Measurements from ENCODE around the gene PCNT. TPM values are rescaled to one million over a fixed set of nuclear protein-coding genes. Genes with fewer than 3 reads are reported as not detected.

The PCNT gene
- total RNA-seq, 4 donors from 2014 or later = 200 to 431 (median 290) TPM

- Histone ChIP-seq H3K4me3 (peak overlapping the region in 2 of 4 donors; percentile 11 to 16), H3K9me3 (no peaks in the 10 kb centered on the region), H3K4me1 (peaks cover 49 to 69% of the 10 kb centered on the region in 2 donors), H3K27me3 (no peaks in the 10 kb centered on the region), H3K27ac (peak overlapping the region; percentile 87 to 99 (median 96)), H3K36me3 (peaks cover 3 to 94% of the 10 kb centered on the region in 2 donors)
- in situ Hi-C loops (cut with MboI; ENCODE audit: low sequenced_read_pairs in 4 of 4) (no loop called here), intact Hi-C loops (cut with DNase I; ENCODE audit: low total_unique reads) (loop anchor here (1.0 kb wide), 1 partner anchor 17 kb away; no protein-coding TSS in a partner anchor)
- peak in 1 of 2 donors; percentile 50 for TF ChIP-seq POLR2A (IDR thresholded peaks at IDR 0.05)
- peak in 1 of 5 experiments; percentile 12 for TF ChIP-seq CTCF (IDR thresholded peaks at IDR 0.05 in 4 of 5, conservative IDR thresholded peaks at IDR 0.05 in 1 of 5)
- ATAC-seq (peak; percentile 63 to 72), DNase-seq (peak; percentile 67 to 89)
Measured at GRCh38 chr21:46357684-46358425, 33.9 kb downstream of the PCNT start.

- DNase-seq (no peak), ATAC-seq (no peak)
- Histone ChIP-seq H3K27ac (peak overlapping the region; percentile 87 to 99 (median 96)), H3K9me3 (no peaks in the 10 kb centered on the region), H3K36me3 (peaks cover 0 to 91% of the 10 kb centered on the region in 2 donors), H3K4me1 (peaks cover 40 to 57% of the 10 kb centered on the region in 2 donors), H3K4me3 (no peak overlapping the region), H3K27me3 (no peaks in the 10 kb centered on the region)
- intact Hi-C loops (cut with DNase I; ENCODE audit: low total_unique reads) = no loop called here
- TF ChIP-seq POLR2A (IDR thresholded peaks at IDR 0.05) (no peak), CTCF (IDR thresholded peaks at IDR 0.05 in 4 of 5, conservative IDR thresholded peaks at IDR 0.05 in 1 of 5) (no peak)
- in situ Hi-C loops (cut with MboI; ENCODE audit: low sequenced_read_pairs in 4 of 4) = no loop called here
Measured at GRCh38 chr21:46361176-46361575, 37.2 kb downstream of the PCNT start.

GRCh38 chr21:46361935-46362334 is 38.0 kb downstream of the PCNT start:
- Histone ChIP-seq H3K9me3 (no peaks in the 10 kb centered on the region), H3K4me3 (peak overlapping the region in 1 of 4 donors; percentile 32), H3K27ac (peak overlapping the region; percentile 87 to 99 (median 96)), H3K4me1 (peaks cover 35 to 51% of the 10 kb centered on the region in 2 donors), H3K36me3 (peaks cover 0 to 91% of the 10 kb centered on the region in 2 donors), H3K27me3 (no peaks in the 10 kb centered on the region)
- TF ChIP-seq POLR2A (IDR thresholded peaks at IDR 0.05) = no peak
- ATAC-seq (peak in 1 of 2 donors; percentile 17), DNase-seq (no peak)
- intact Hi-C loops (cut with DNase I; ENCODE audit: low total_unique reads) = no loop called here
- in situ Hi-C loops (cut with MboI; ENCODE audit: low sequenced_read_pairs in 4 of 4) = no loop called here

GRCh38 chr21:46362946-46363345 is 39.0 kb downstream of the PCNT start:
- intact Hi-C loops (cut with DNase I; ENCODE audit: low total_unique reads) (no loop called here), in situ Hi-C loops (cut with MboI; ENCODE audit: low sequenced_read_pairs in 4 of 4) (no loop called here)
- no peak for ATAC-seq

More at GRCh38 chr21:46362946-46363345, 39.0 kb downstream of the PCNT start:
- peaks cover 26 to 54% of the 10 kb centered on the region in 2 donors for H3K4me1 ChIP-seq
- no peak overlapping the region for H3K4me3 ChIP-seq
- no peaks in the 10 kb centered on the region for H3K9me3 ChIP-seq
- no peak for DNase-seq
- H3K27me3 ChIP-seq = no peaks in the 10 kb centered on the region
- peaks cover 4 to 91% of the 10 kb centered on the region in 2 donors for H3K36me3 ChIP-seq
- H3K27ac ChIP-seq = peak overlapping the region; percentile 87 to 99 (median 96)
- no peak for TF ChIP-seq POLR2A (IDR thresholded peaks at IDR 0.05)
- TF ChIP-seq CTCF (IDR thresholded peaks at IDR 0.05 in 4 of 5, conservative IDR thresholded peaks at IDR 0.05 in 1 of 5) = no peak
